Endothelial cell of umbilical vein (primary cell): ENCODE data around the gene WRAP73. TPM values are rescaled to one million over a fixed set of nuclear protein-coding genes. Genes with fewer than 3 reads are reported as not detected.

ENCODE experiments used
- BruUV-seq: library from RNA; stranded (reverse); fragments of 400-500 nt; replicated peaks from 2 replicates; lab custom pipeline; 2021; lab: Mats Ljungman, UMichigan
- CTCF ChIA-PET: fragments of 300-600, 350-600 bp; sonication (Branson Sonifier 250); formaldehyde crosslinking; loops from one replicate; lab custom pipeline; 2021; ENCODE audit warnings: antibody characterized with exemption, inconsistent platforms; lab: Charles Lee
- POLR2A ChIA-PET: fragments of 300-600, 350-600 bp; sonication (Branson Sonifier 250); formaldehyde crosslinking; loops from one replicate; lab custom pipeline; 2021; ENCODE audit warnings: antibody characterized with exemption, inconsistent platforms; lab: Charles Lee
- DNase-seq: peaks from one replicate; pipeline ENCODE4 v3.0.0-alpha.2; 2011; ENCODE audit warnings: low read depth, low spot score
- FAIRE-seq: peaks from 2 replicates; lab custom pipeline; 2011; peaks lifted over from hg19 to GRCh38; lab: Jason Lieb, UNC
- H2AFZ ChIP-seq: 2 replicates; pipeline ENCODE4 v1.6.0; 2012; ENCODE audit warnings: low read depth, low read length, control low read depth, inconsistent platforms
- H3K27ac ChIP-seq: 2 replicates; pipeline ENCODE4 v1.5.1; 2011; ENCODE audit warnings: low read depth, mild to moderate bottlenecking, control low read depth, low read length, moderate library complexity; ENCODE audit not compliant: insufficient read depth
- H3K27me3 ChIP-seq, 2 experiments: 2 replicates each; pipeline versions ENCODE4 v1.6.0 to v1.6.1; 2011; ENCODE audit warnings: low read length in 2 of 2, mixed read lengths in 1 of 2; ENCODE audit not compliant: control insufficient read depth in 2 of 2, insufficient read depth in 2 of 2
- H3K36me3 ChIP-seq, 2 experiments: 2 replicates in 1 of 2; 3 replicates in 1 of 2; pipeline ENCODE4 v1.5.1; 2011; ENCODE audit warnings: low read length in 2 of 2, mild to moderate bottlenecking in 1 of 2, moderate library complexity in 1 of 2; ENCODE audit not compliant: control insufficient read depth in 2 of 2, insufficient read depth in 2 of 2; ENCODE audit errors: extremely low read depth in 1 of 2
- H3K4me1 ChIP-seq: 3 replicates; pipeline ENCODE4 v1.5.1; 2011; ENCODE audit warnings: mild to moderate bottlenecking, low read length; ENCODE audit not compliant: control insufficient read depth, insufficient read depth; ENCODE audit errors: extremely low read depth
- H3K4me2 ChIP-seq: 2 replicates; pipeline ENCODE4 v1.6.1; 2011; ENCODE audit warnings: low read length, control low read depth, mixed read lengths; ENCODE audit not compliant: insufficient read depth
- H3K4me3 ChIP-seq, 3 experiments: fragments of 200-600 bp in 1 of 3; sonication (generic), shearing (Covaris generic) in 1 of 3; replicated peaks in 1 of 3; 2 replicates each; pipeline ENCODE4 v1.5.1; 2011 to 2016; ENCODE audit warnings: control low read depth in 3 of 3, low read length in 3 of 3, mild to moderate bottlenecking in 2 of 3, inconsistent platforms in 1 of 3, low read depth in 1 of 3, moderate library complexity in 1 of 3; ENCODE audit not compliant: insufficient read depth in 1 of 3
- H3K79me2 ChIP-seq: 2 replicates; pipeline ENCODE4 v1.6.0; 2012; ENCODE audit warnings: low read length, inconsistent platforms; ENCODE audit not compliant: control insufficient read depth, insufficient read depth
- H3K9ac ChIP-seq: replicated peaks from 2 replicates; pipeline ENCODE3; 2011; ENCODE audit warnings: low read length, control low read depth; ENCODE audit not compliant: insufficient read depth; ENCODE audit errors: extremely low read depth
- H3K9me1 ChIP-seq: replicated peaks from 3 replicates; pipeline ENCODE4 v1.6.0; 2011; ENCODE audit warnings: mild to moderate bottlenecking, low read length; ENCODE audit not compliant: control insufficient read depth, insufficient read depth; ENCODE audit errors: extremely low read depth
- H3K9me3 ChIP-seq: replicated peaks from 2 replicates; pipeline ENCODE4 v1.5.1; 2012; ENCODE audit warnings: low read length, inconsistent platforms; ENCODE audit not compliant: control insufficient read depth, insufficient read depth
- H4K20me1 ChIP-seq: replicated peaks from 2 replicates; pipeline ENCODE3; 2011; ENCODE audit warnings: mild to moderate bottlenecking, low read length; ENCODE audit not compliant: control insufficient read depth, insufficient read depth; ENCODE audit errors: extremely low read depth
- EZH2 ChIP-seq: IDR thresholded peaks from 2 replicates; pipeline ENCODE4 v1.6.1; 2012; ENCODE audit warnings: borderline replicate concordance, low read depth, mild to moderate bottlenecking, moderate library complexity, low read length, inconsistent platforms; ENCODE audit not compliant: severe bottlenecking
- FOS ChIP-seq: IDR thresholded peaks from 2 replicates; pipeline ENCODE4 v1.6.1; 2011; ENCODE audit warnings: mild to moderate bottlenecking, low read length, moderate library complexity, borderline replicate concordance; ENCODE audit not compliant: insufficient read depth
- GATA2 ChIP-seq: IDR thresholded peaks from 2 replicates; pipeline ENCODE4 v1.7.0; 2011; ENCODE audit warnings: low read depth, mild to moderate bottlenecking, moderate library complexity, mixed read lengths, low read length; ENCODE audit not compliant: insufficient read length, insufficient read depth
- JUN ChIP-seq: IDR thresholded peaks from 2 replicates; pipeline ENCODE4 v1.6.1; 2011; ENCODE audit warnings: borderline replicate concordance, low read depth; ENCODE audit not compliant: insufficient read length, insufficient read depth
- MYC ChIP-seq: IDR thresholded peaks from one replicate; pipeline ENCODE4 v1.6.1; 2011; ENCODE audit warnings: mild to moderate bottlenecking, low read depth, low read length
- POLR2A ChIP-seq: IDR thresholded peaks from 2 replicates; pipeline ENCODE4 v1.6.1; 2012; ENCODE audit warnings: low read depth, mild to moderate bottlenecking, control low read depth, low read length
- POLR2AphosphoS5 ChIP-seq: IDR thresholded peaks from 2 replicates; pipeline ENCODE4 v1.6.1; 2012; ENCODE audit warnings: low read depth, mild to moderate bottlenecking, control low read depth, low read length, moderate library complexity; ENCODE audit not compliant: insufficient read depth
- dilution Hi-C: fragments of 300-500 bp; cut with MboI; formaldehyde crosslinking; loops from one replicate; pipeline ENCODE4 v1.15.0; 2019; ENCODE audit warnings: low sequenced_read_pairs; ENCODE audit not compliant: extremely low pct_ligation_motif_present
- intact Hi-C: fragments of 100-400 bp; cut with micrococcal nuclease; formaldehyde crosslinking; loops from one replicate; pipeline ENCODE4 v1.10.0; 2022
- polyA plus RNA-seq, 4 experiments: library from polyadenylated mRNA; depleted of rRNA in 3 of 4; stranded (reverse) in 3 of 4; unstranded in 1 of 4; fragments of >200 nt; gene quantifications; 2 replicates each; pipeline versions ENCODE4 v1.2.1 to v1.2.3, GENCODE V29; 2011 to 2012; ENCODE audit warnings: missing spikeins in 1 of 4
- total RNA-seq: library from RNA; stranded (reverse); gene quantifications from 2 replicates; pipeline ENCODE4 v1.2.3, GENCODE V29; 2021
- TF ChIP-seq, protein P1 (sequence below): IDR thresholded peaks from 2 replicates; pipeline ENCODE4 v1.6.1; 2011; ENCODE audit not compliant: insufficient read depth, insufficient read length
- TF ChIP-seq, protein P2 (sequence below), 2 donors: IDR thresholded peaks; 1 replicate in 1 of 2; 2 replicates in 1 of 2; pipeline ENCODE4 v1.5.1; 2011; ENCODE audit warnings: low read length in 2 of 2, mild to moderate bottlenecking in 2 of 2, moderate library complexity in 2 of 2, control low read depth in 1 of 2, inconsistent platforms in 1 of 2, low read depth in 1 of 2; ENCODE audit not compliant: insufficient read depth in 1 of 2; ENCODE audit errors: extremely low read depth in 1 of 2

Gene WRAP73
- total and polyA plus RNA-seq, 2 donors (not counting 3 experiments of a cell fraction or from before 2014, with no cell fraction given), result 23.0 to 50.7 TPM

DNA sequence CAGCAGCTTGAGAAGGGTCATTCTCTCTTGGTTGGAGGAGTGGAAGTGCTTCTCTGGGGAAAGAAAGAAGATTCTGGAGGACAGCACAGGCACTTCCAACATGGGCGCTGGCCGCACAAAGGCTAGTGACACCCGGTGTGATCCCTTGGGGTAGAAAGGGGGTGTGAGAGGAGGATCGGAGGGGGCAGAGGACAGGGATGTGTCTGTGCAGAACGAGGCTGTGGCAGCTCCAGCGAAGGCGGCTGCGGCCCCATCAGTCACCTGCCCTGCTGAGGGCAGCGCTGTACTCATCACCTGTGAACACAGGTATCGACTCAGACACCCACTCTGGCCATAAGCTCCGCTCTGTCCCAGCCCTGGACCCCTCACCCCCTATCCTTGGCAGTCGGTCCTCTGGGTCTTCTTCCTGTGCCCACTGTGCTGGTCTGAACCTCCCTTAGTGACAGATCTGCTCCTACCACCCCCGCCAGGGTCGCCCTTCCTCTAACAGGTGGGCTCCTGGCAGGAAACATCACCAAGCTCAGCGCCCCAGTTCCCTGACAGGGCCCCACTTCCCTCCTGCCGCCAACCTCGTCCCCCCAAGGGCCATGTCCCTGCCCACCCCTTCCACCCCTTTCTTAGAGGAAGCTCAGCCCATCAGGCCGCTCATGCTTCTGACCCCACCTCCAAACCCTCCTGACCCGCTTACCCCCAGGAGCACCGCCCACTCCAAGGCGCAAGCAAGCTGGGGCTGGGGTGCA is 22.5 kb upstream of the WRAP73 start:
- Histone ChIP-seq H2AFZ (no peak overlapping the region), H3K27me3 (no peaks in the 10 kb centered on the region), H3K9me1 (no peaks in the 10 kb centered on the region), H3K9ac (no peak overlapping the region), H3K4me1 (no peaks in the 10 kb centered on the region), H3K4me3 (no peak overlapping the region), H3K79me2 (no peaks in the 10 kb centered on the region), H3K9me3 (no peaks in the 10 kb centered on the region), H3K27ac (no peak overlapping the region), H3K4me2 (no peak overlapping the region), H3K36me3 (no peaks in the 10 kb centered on the region), H4K20me1 (no peaks in the 10 kb centered on the region)
- CTCF ChIA-PET, result interaction anchor here (0.7 kb wide), 1 partner anchor 55 kb away, joined by 3 read pairs; no protein-coding TSS in a partner anchor
- DNase-seq (no peak), FAIRE-seq (no peak)
- BruUV-seq, result no TSS peak
- dilution Hi-C loops, result no loop called here
- POLR2A ChIA-PET, result no interaction called here
- no peak for TF ChIP-seq POLR2A
- no peak for TF ChIP-seq JUN
- TF ChIP-seq FOS, result no peak
- no peak for TF ChIP-seq POLR2AphosphoS5
- TF ChIP-seq GATA2, result no peak
- no peak for TF ChIP-seq EZH2
- TF ChIP-seq, protein P1, sequence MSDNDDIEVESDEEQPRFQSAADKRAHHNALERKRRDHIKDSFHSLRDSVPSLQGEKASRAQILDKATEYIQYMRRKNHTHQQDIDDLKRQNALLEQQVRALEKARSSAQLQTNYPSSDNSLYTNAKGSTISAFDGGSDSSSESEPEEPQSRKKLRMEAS, result no peak
- TF ChIP-seq, protein P2, sequence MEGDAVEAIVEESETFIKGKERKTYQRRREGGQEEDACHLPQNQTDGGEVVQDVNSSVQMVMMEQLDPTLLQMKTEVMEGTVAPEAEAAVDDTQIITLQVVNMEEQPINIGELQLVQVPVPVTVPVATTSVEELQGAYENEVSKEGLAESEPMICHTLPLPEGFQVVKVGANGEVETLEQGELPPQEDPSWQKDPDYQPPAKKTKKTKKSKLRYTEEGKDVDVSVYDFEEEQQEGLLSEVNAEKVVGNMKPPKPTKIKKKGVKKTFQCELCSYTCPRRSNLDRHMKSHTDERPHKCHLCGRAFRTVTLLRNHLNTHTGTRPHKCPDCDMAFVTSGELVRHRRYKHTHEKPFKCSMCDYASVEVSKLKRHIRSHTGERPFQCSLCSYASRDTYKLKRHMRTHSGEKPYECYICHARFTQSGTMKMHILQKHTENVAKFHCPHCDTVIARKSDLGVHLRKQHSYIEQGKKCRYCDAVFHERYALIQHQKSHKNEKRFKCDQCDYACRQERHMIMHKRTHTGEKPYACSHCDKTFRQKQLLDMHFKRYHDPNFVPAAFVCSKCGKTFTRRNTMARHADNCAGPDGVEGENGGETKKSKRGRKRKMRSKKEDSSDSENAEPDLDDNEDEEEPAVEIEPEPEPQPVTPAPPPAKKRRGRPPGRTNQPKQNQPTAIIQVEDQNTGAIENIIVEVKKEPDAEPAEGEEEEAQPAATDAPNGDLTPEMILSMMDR (IDR thresholded peaks at IDR 0.05; ENCODE audit: extremely low read depth in 1 of 2, insufficient read depth in 1 of 2, low read depth in 1 of 2, low read length in 2 of 2), result no peak
- TF ChIP-seq MYC, result no peak
- intact Hi-C loops, result no loop called here
